ENCODE results near the gene VAPB.
"Not testable (repeated sequence)": the region's sequence is repeated elsewhere in the genome, so short reads cannot be mapped to it uniquely, and the experiment has no call there.

The VAPB gene

DNA sequence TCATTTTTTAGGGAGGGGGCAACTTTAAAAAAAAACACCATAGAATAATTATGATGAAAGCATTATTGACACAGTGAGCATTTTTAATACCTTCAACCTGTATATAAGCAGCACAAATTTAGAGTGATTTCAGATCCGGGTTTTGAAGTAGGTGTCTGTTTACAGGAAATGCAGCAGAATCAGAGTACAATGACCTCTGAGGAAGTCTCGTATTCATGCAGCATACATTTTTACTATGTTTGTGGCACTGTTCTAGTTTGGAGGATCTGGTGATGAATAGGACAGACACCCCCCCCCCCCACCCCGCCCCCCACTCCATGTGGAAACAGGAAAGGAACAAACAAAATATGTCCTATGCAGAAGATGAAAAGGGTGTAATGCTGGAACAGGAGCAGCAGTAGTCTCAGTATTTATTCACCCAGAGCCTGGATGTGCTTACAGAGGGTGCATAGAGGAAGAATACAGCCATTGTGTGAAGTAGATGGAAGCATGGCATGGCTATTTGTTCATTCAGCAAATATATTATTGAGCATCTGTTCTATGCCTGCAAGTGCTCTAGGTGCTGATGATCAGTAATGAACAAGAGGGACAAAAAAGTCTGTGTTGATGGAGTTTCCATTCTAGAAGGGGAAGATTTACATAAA lies 19.7 kb downstream of the VAPB start:
- DNase-seq = no peak

DNA sequence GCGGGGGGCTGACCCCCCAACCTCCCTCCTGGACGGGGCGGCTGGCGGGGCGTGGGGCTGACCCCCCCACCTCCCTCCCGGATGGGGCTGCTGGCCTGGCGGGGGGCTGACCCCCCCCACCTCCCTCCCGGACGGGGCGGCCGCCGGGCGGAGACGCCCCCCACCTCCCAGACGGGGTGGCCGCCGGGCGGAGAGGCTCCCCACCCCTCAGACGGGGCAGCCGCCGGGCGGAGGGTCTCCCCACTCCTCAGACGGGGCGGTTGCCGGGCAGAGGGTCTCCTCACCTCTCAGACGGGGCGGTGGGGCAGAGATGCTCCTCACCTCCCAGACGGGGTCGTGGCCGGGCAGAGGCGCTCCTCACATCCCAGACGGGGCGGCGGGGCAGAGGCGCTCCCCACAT lies 25.2 kb downstream of the VAPB start:
- not testable (repeated sequence) for DNase-seq

DNA sequence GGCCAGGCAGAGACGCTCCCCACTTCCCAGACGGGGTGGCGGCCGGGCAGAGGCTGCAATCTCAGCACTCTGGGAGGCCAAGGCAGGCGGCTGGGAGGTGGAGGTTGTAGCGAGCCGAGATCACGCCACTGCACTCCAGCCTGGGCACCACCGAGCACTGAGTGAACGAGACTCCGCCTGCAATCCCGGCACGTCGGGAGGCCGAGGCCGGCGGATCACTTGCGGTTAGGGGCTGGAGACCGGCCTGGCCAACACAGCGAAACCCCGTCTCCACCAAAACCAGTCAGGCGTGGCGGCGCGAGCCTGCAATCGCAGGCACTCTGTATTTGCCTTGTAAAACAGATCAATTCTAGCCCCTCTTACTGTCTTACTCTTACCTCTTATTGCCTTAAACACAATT lies 25.8 kb downstream of the VAPB start:
- DNase-seq = not testable (repeated sequence)

DNA sequence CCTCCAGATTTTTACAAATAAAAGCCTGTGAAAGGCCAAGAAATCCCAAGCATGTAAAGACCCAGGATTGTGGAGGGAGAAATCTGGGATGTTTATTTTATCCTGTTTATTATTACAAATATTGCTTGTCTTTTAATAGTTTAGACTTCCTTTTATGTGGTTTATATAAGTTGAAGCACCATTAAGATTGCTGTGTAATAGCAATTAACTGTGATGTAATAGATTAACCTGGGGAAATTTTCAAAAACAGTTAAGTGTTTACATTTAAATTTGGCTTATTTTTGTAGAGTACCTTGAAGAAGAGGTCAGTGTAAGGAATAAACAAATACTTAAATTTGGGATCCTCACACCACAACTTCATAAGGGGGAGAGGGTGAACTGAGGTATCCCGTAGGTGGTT lies 27.0 kb downstream of the VAPB start:
- no peak for DNase-seq

DNA sequence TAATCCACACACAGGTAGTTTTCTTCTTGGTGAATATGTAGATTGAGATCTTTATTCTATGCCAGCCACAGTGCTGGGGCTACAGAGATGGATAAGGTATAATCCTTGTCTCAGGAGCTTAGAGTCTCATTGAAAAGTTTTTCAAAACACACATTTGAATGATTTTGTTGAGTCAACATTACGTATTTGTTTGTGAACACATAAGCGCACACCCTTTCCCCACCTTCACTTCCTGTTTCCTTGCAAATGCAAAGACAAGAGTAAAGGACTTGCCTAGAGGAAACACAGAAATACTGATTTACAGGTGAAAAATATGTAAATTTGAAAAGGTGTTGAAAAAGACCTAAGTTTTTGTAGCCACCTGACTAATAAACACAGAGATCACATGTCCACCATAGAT lies 27.8 kb downstream of the VAPB start:
- no peak for DNase-seq

DNA sequence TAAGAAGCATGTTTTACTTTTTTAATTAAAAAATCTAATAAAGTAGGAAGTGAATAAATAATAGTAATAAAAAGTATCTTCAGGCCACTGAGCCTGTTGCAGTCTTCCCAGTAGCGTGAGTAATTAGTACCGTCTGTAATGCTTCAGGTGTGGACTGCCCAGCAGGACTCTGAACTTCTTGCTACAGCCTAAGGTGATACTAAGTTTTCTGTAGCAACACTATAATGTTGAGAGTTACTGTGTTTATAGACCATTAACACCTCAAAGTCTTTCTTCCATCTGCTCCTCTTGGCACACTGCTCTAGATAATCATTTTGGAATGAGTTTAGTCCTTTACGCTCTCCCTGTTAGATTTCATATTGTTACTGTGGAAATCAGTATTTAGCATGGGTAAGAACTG lies 28.4 kb downstream of the VAPB start:
- DNase-seq = no peak

DNA sequence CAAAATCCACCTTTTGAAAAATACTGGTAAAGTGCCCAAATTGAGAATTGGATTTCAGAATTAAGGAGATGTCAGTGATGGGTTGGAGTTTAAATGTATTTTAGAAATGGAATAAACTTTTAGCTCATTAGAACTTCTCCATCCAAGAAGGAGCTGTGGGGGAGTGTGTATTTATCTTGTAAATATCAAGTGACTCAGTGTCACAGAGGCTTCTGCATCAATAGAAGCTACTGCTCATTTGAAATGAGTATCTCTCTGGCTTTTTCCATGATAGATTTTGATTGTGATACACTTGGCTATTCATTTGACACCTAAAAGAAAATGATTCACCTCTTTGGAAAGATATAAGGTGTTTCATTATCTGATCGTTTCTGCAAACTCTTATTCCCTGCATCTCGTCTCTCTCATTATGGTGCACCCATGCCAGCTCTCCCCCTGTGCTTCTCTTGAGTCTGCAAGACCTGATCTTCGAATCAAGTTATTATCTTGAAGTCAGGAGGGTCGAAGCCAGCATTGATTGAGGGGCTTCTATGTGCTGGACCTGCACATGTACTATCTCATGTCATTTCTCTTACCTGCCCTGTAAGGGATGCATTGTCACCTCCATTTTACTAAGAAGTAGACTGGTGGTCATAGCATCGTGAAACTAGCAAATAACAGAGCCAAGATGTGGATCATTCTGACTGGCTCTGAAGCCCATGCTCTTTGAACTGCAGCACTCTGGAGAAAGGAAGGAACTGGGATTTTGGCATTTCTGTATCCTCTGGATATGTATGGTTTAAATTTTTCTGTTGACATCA lies 30.1 kb downstream of the VAPB start:
- no peak for DNase-seq

DNA sequence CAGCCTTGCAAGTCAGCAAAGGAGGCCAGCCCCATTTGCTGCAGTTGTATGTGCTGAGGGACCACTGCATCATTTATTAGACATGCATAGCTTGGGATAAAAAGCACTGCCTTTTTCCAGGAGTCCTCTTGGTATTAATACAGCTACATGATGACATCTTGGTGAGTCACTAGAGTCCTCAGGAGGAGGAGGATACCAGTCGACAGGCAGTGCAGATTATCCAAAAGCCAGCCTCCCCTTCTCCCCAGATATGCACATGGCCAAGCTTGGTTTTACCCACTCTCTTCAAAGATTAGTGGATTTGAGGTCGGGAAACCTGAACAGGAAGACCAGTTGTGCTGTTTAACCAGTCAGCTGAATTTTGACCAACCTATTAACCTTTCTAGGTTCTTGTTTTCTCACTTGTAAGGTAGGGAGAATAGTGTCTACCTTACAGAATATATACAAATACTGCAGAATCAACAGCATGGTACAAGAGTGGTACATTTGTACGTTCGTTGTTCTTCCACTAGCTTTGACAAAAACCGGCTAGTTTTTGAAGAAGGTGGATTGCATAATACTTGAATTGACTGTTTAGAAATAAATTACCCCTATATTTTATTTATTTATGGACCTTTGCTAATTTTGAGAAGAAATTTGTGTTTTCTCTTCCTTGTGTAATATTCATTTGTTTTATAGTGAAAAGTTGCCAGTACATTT lies 31.9 kb downstream of the VAPB start:
- no peak for DNase-seq

DNA sequence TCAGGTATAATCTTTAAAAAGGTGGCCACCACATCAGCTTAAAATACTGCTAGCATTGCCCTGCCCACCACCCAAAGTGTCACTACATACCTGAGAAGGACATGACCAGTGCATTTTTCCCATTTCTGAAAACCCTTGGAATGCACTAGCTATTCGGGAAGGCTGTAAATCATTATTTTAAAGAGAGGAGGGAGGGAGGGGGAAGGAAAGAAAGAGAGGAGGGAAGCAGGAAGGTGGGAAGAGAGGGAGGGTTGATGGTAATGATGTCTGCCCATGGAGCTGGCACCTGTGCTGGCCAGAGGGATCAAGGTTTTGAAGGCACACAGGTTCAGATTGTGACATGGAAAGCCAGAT lies 32.4 kb downstream of the VAPB start:
- DNase-seq = no peak

DNA sequence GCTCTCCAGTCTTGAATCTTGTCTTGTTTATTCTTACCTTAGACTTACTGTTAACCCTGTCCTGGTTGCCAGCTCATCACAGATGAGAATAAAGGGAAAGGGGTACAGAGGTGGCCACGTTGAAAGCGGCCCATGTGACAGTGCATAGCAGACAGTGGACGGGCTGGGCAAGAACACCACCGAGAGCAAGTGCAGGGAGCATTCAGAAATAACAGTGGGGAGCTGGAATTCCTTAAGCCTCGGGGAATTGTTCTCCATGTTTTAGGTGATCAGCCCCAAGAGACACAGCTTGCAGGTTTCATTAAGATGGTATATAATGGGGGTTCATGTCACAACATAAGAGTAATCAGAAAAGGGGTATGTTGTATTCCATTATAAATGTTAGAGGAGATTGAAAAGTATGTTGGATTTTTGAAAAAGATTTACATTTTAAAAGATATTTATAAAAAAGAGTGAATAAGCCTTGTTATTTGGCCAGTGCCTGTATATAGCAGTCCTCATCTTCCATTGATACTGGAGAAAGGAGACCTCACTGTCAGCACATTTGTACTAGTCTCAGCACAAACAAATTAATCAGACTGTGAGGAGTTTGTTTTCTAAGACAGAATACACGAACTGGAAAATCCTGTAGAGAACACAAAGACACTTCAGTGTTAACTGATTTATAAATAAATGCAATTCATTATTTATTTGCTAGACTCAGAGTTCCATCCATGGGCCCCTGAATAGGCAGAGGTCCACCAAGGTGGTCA lies 35.4 kb downstream of the VAPB start:
- no peak for DNase-seq

DNA sequence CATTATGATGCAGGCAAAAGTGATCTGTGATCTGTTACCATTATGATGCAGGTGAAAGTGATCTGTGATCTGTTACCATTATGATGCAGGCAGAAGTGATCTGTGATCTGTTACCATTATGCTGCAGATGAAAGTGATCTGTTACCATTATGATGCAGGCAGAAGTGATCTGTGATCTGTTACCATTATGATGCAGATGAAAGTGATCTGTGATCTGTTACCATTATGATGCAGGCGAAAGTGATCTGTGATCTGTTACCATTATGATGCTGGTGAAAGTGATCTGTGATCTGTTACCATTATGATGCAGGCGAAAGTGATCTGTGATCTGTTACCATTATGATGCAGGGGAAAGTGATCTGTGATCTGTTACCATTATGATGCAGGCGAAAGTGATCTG lies 38.5 kb downstream of the VAPB start:
- not testable (repeated sequence) for DNase-seq

DNA sequence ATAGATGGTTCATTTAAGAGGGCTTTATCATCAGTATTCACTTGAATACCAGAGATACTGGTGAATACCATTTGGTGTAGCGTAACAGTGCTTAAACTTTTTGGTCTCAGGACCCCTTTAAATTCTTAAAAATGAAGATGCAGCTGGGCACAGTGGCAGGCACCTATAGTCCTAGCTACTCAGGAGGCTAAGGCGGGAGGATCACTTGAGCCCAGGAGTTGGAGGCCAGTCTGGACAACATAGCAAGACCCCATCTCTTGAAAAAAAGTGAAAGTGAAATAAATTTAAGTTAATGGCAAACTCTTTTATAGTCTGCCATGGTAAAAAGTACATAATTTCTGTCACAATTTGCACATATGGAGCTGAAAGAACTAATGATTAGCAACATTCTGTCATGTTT lies 39.3 kb downstream of the VAPB start:
- DNase-seq = no peak

DNA sequence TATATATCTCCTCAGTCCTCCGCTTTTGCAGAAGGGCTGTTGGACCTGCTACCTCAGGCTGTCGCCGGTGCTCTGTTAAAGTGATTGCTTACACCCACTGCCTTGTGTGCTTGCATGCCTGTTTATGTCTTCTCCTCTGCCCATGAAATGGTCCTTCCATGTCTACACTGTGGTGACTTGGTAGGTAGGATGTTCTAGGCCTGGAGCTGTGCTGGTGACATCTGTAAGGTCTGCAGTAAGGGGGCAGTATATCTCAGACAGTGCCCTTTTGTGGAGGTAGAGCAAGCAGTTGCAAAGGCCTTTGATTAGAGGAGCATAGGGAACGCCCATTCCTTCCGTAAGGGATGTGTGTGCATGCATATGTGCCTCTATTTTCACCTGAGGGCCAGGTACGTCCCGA lies 40.3 kb downstream of the VAPB start:
- no peak for DNase-seq

DNA sequence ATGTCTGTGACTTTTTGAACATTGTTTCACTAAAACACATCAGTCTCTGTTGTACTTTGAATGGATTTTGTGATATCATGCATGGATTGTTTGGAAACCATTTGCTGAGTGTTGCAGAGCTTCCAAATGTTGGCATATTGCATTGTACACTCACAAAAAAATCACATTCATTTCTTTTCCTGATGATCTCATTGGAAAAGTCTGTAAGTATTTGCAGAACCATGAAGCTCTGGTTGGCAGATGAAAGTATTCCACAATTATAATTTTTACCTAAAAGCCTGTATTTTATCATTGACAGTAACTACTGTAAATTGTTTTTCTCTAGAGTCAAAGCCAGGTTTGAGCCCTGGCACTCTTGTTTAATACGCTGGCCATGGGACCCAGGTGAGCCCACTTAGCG lies 42.1 kb downstream of the VAPB start:
- no peak for DNase-seq

DNA sequence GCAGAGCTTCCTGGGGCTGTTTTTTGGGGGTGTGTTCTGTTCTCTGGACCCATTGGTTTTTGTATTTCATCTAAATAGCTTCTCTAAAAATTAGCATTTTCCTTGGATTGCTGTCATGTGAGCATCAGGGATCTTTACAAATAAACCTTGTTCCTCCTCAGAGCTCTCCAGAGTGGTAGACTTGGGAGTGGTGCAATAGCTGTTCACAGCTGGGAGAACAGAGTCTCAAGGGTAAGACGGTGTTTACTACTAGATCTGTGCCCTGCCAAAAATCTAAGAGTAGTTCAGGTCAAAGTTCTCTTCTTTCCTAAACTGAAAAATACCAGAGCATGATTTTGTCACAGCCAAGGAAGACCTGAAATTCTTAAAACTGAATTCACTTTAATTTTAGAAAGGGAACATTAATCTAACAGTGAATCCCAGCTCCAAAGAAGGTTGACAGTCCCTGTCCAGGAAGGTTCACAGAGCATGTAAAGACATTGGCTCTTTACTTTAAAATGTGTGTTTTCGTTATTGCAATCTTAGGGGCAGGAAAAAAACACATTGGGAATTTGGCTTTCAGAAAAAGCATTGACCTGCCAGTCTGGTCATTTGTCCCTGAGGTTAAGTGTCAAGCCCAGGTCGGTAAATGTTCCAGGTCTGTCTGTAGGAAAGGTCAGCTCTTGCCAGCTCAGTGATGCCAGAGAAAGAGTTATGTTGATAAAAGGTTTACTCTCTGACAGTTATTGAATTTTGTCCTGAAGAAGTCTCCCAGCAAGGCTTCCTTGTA lies 43.3 kb downstream of the VAPB start:
- DNase-seq = no peak

DNA sequence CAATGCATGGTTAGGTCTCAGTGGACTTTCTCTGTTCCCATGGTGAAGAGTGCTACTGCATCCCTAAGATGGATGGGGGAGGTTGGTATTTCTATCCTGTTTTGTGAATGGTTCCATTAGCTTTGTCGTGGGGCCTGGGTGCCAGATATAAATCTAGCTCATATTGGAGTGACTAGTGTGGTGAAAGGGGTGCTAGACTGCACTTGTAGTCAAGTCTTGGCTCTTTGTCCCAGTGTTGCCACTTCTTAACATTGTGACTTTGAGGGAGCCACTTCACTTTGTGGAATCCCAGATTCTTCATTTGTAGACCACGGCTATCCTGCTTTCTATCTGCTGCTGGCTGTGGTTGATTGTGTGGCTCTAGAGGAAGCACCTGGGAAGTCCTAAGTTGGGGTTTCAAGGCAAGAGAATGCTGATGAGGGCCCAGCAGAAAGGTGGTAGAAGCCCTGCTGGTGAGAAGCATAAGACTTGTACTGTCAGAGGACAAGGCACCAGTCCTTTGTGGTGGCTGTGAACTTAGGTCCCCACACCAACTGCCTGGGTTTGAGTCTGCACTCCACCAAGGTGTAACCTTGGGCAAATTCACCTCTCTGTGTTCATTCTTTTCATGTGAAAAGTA lies 44.1 kb downstream of the VAPB start:
- no peak for DNase-seq

DNA sequence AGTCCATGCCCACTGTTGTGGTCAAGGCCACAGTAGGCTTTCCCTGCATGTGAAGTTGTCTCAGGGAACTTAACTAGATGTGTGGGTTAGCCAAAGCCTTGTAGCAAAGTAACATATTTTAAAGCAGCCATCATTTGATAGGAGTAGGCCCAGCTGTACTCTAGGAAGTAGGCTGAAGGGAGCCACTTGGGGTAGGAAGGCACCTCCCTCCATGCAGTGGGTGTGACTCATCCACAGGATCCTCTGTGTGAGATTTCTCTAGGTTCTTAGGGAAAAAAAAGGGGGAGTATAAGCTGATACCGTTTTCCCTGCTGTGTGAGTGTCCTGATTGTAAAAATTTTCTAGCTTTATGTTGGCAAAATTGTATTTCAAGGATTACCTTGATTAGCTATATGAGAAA lies 44.7 kb downstream of the VAPB start:
- DNase-seq = no peak

DNA sequence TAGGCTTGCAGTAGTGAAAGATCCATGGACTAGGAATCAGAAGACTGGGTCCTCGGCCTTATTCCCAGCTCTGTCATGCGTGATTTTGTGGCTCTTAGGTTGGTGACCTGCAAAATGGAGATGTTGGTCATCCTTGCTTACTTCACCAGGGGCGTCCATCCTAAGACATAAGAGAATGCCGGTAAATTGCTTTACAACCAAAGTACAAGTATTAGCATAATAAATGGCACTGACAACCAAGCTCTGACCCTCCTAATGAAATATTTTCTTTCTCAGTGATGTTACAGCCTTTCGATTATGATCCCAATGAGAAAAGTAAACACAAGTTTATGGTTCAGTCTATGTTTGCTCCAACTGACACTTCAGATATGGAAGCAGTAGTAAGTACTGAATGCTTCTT lies 45.3 kb downstream of the VAPB start:
- no peak for DNase-seq

DNA sequence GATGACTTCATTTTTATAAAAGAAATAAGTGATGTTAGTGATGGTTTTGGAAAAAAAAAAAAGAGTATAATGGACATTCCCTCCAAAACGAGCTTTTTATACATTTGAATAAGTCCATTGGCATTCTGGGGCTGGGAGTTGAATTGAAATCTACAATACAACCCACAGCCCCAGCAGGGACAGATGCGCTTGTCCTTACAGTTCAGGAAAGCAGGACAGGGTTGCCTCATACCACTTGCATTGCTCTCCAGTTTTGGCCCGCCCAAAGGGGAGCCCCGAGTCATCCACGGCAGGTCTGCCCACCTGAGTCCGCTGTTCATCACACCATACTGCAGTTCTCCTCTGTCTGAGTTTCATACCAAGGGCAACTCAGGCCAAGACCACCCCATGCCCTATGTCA lies 46.2 kb downstream of the VAPB start:
- no peak for DNase-seq

DNA sequence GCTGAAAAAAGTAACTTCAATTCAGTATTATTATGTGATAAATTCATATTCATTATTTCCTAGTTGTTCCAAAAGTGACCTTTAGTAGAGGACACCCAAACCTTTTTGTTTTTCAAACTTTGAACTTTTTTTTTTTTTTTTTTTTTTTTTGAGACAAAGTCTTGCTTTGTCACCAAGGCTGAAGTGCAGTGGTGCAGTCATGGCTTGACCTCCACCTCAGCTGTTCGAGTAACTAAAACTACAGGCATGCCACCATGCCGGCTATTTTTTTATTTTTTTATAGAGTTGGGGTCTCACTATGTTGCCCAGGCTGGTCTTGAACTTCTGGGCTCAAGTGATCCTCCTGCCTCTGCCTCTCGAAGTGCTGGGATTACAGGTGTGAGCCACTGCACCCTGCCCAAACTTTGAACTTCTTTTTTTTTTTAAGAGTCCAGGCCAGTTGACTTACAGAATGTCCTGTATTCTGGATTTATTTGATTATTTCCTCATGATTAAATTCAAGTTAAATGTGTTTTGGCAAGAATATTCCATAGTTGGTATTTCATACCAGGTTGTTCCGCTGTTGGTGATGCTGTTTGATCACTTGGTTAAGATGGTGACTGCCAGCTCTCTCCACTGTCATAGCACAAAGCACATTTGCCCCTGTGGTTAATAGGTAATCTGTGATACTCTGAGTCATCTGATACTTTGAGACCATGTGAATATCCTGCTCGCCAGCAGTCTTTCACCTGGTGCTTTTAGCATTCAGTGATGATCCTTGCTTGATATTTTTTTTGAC lies 48.0 kb downstream of the VAPB start:
- no peak for DNase-seq

Data from left hindlimb (tissue), 1 donor.